HCT116 (cell line): Measurements from ENCODE around the gene APC2. TPM values are rescaled to one million over a fixed set of nuclear protein-coding genes. Genes with fewer than 3 reads are reported as not detected.

Experiments used
- ATAC-seq: fragments of 200-7000 bp; cut with Tn5 transposase; 2 replicates; pipeline ENCODE4 v1.9.1; 2020; ENCODE audit warnings: mild to moderate bottlenecking, moderate library complexity
- BruUV-seq: library from RNA; stranded (reverse); fragments of 400-500 nt; replicated peaks from 2 replicates; lab custom pipeline; 2021; lab: Mats Ljungman, UMichigan
- CTCF ChIA-PET: fragments of 300-600 bp; sonication (Branson Sonifier 250); formaldehyde crosslinking; loops from one replicate; lab custom pipeline; 2021; ENCODE audit warnings: antibody characterized with exemption; lab: Charles Lee
- POLR2A ChIA-PET: fragments of 300-600, 350-600 bp; sonication (Branson Sonifier 250); formaldehyde crosslinking; loops from one replicate; lab custom pipeline; 2021; ENCODE audit warnings: antibody characterized with exemption; lab: Charles Lee
- RAD21 ChIA-PET, 2 experiments: fragments of 300-600 bp; sonication (Branson Sonifier 250); formaldehyde crosslinking; loops; one replicate each; lab custom pipeline; 2023; ENCODE audit warnings: low total read pairs in 2 of 2; ENCODE audit not compliant: uncharacterized antibody in 2 of 2, unreplicated experiment in 2 of 2, low non-redundant PET in 1 of 2; lab: Charles Lee
- DNase-seq: peaks from one replicate; pipeline ENCODE4 v3.0.0-alpha.2; 2010; ENCODE audit warnings: low read depth, low spot score
- H2AFZ ChIP-seq: fragments of 200-600 bp; shearing (Covaris generic), sonication (generic); 2 replicates; pipeline ENCODE4 v1.6.1; 2017; ENCODE audit warnings: low read depth, mixed run types, mixed read lengths, antibody characterized with exemption, low read length; ENCODE audit not compliant: poor library complexity, severe bottlenecking
- H3K27ac ChIP-seq: 2 replicates; pipeline ENCODE4 v1.5.1; 2012; ENCODE audit warnings: low read depth, low read length
- H3K27me3 ChIP-seq: fragments of 200-600 bp; sonication (generic); 2 replicates; pipeline ENCODE4 v1.6.1; 2016; ENCODE audit warnings: mixed run types, low read length, mixed read lengths; ENCODE audit not compliant: insufficient read depth
- H3K36me3 ChIP-seq, 2 experiments: fragments of 200-500 bp in 1 of 2; fragments of 200-600 bp in 1 of 2; sonication (Bioruptor generic) in 1 of 2; sonication (generic) in 1 of 2; 2 replicates each; pipeline versions ENCODE4 v1.5.1 to v1.6.1; 2014 to 2016; ENCODE audit warnings: low read length in 2 of 2, inconsistent platforms in 1 of 2, mixed read lengths in 1 of 2, mixed run types in 1 of 2; ENCODE audit not compliant: insufficient read depth in 2 of 2, control insufficient read depth in 1 of 2
- H3K4me1 ChIP-seq, 2 experiments: fragments of 200-600 bp in 1 of 2; sonication (generic) in 1 of 2; 2 replicates each; pipeline versions ENCODE4 v1.5.1 to v1.6.1; 2012 to 2017; ENCODE audit warnings: low read length in 2 of 2, inconsistent platforms in 1 of 2, mild to moderate bottlenecking in 1 of 2, mixed read lengths in 1 of 2, mixed run types in 1 of 2, moderate library complexity in 1 of 2; ENCODE audit not compliant: insufficient read depth in 2 of 2, control insufficient read depth in 1 of 2
- H3K4me2 ChIP-seq: fragments of 200-600 bp; sonication (generic); 2 replicates; pipeline ENCODE4 v1.6.1; 2017; ENCODE audit warnings: mixed run types, low read length, mixed read lengths
- H3K4me3 ChIP-seq, 2 experiments: fragments of 200-600 bp in 1 of 2; sonication (generic) in 1 of 2; replicated peaks in 1 of 2; 2 replicates each; pipeline ENCODE4 v1.5.1; 2011 to 2016; ENCODE audit warnings: low read length in 2 of 2, control low read depth in 1 of 2, low read depth in 1 of 2, mild to moderate bottlenecking in 1 of 2, mixed read lengths in 1 of 2, mixed run types in 1 of 2
- H3K79me2 ChIP-seq: fragments of 200-600 bp; sonication (generic); 2 replicates; pipeline ENCODE4 v1.6.1; 2017; ENCODE audit warnings: mild to moderate bottlenecking, mixed run types, low read length, moderate library complexity, mixed read lengths; ENCODE audit not compliant: insufficient read depth
- H3K9ac ChIP-seq: fragments of 200-600 bp; sonication (generic); 2 replicates; pipeline ENCODE4 v1.6.1; 2016; ENCODE audit warnings: low read length, mixed read lengths
- H3K9me2 ChIP-seq: fragments of 200-600 bp; sonication (generic), shearing (Covaris generic); 2 replicates; pipeline ENCODE4 v1.6.1; 2017; ENCODE audit warnings: mixed run types, mild to moderate bottlenecking, moderate library complexity; ENCODE audit not compliant: insufficient read depth
- H3K9me3 ChIP-seq, 2 experiments: fragments of 200-500 bp in 1 of 2; fragments of 200-600 bp in 1 of 2; sonication (Bioruptor generic) in 1 of 2; sonication (generic) in 1 of 2; 2 replicates each; pipeline ENCODE4 v1.6.1; 2014 to 2017; ENCODE audit warnings: low read length in 2 of 2, mixed read lengths in 2 of 2, inconsistent platforms in 1 of 2, low read depth in 1 of 2, mild to moderate bottlenecking in 1 of 2, mixed run types in 1 of 2, moderate library complexity in 1 of 2; ENCODE audit not compliant: control insufficient read depth in 1 of 2, insufficient read depth in 1 of 2
- H4K20me1 ChIP-seq: fragments of 200-600 bp; sonication (generic), shearing (Covaris generic); 2 replicates; pipeline ENCODE4 v1.6.1; 2017; ENCODE audit warnings: mixed run types, mild to moderate bottlenecking, moderate library complexity; ENCODE audit not compliant: insufficient read depth
- ATF3 ChIP-seq: IDR thresholded peaks from 2 replicates; pipeline ENCODE4 v1.6.1; 2012
- CBX3 ChIP-seq: IDR thresholded peaks from 2 replicates; pipeline ENCODE4 v1.6.1; 2012; ENCODE audit warnings: low read depth
- CEBPB ChIP-seq: IDR thresholded peaks from 2 replicates; pipeline ENCODE4 v1.6.1; 2012; ENCODE audit warnings: low read depth
- EGR1 ChIP-seq: IDR thresholded peaks from 2 replicates; pipeline ENCODE4 v1.6.1; 2012; ENCODE audit warnings: low read depth
- EZH2phosphoT487 ChIP-seq: fragments of 200-600 bp; IDR thresholded peaks from 2 replicates; pipeline ENCODE4 v1.6.1; 2018; ENCODE audit warnings: antibody characterized with exemption, borderline replicate concordance
- FOSL1 ChIP-seq: IDR thresholded peaks from 2 replicates; pipeline ENCODE4 v1.6.1; 2012; ENCODE audit warnings: low read depth
- JUND ChIP-seq: IDR thresholded peaks from 2 replicates; pipeline ENCODE4 v1.6.1; 2012
- POLR2A ChIP-seq: IDR thresholded peaks from 2 replicates; pipeline ENCODE4 v1.7.0; 2011; ENCODE audit warnings: borderline replicate concordance; ENCODE audit not compliant: insufficient read depth, insufficient read length; ENCODE audit errors: extremely low read depth
- POLR2AphosphoS5 ChIP-seq: IDR thresholded peaks from 2 replicates; pipeline ENCODE4 v1.6.1; 2011; ENCODE audit warnings: mild to moderate bottlenecking, low read depth, low read length, moderate library complexity
- SIN3A ChIP-seq: IDR thresholded peaks from 2 replicates; pipeline ENCODE4 v1.6.1; 2012; ENCODE audit warnings: low read depth
- SP1 ChIP-seq: IDR thresholded peaks from 2 replicates; pipeline ENCODE4 v1.6.1; 2012; ENCODE audit warnings: low read depth
- SRF ChIP-seq: IDR thresholded peaks from 2 replicates; pipeline ENCODE4 v1.6.1; 2012; ENCODE audit warnings: low read depth
- YY1 ChIP-seq: IDR thresholded peaks from 2 replicates; pipeline ENCODE4 v1.6.1; 2011; ENCODE audit warnings: low read length, low read depth, moderate library complexity, mild to moderate bottlenecking; ENCODE audit not compliant: insufficient replicate concordance; ENCODE audit errors: extremely low read depth
- ZNF274 ChIP-seq: fragments of 200-500 bp; sonication (Bioruptor generic); IDR thresholded peaks from 2 replicates; pipeline ENCODE4 v1.6.1; 2014; ENCODE audit warnings: mild to moderate bottlenecking, low read depth, low read length, inconsistent platforms
- intact Hi-C: fragments of 100-400 bp; cut with micrococcal nuclease; formaldehyde crosslinking; loops from 2 replicates; pipeline ENCODE4 v1.10.0; 2022
- total RNA-seq: library from RNA; stranded (reverse); gene quantifications from one replicate; pipeline ENCODE4 v1.2.1, GENCODE V29; 2021; ENCODE audit not compliant: unreplicated experiment
- TF ChIP-seq, protein P1 (sequence below): IDR thresholded peaks from 2 replicates; pipeline ENCODE4 v1.6.1; 2011; ENCODE audit warnings: mild to moderate bottlenecking, low read length, moderate library complexity; ENCODE audit not compliant: insufficient replicate concordance; ENCODE audit errors: extremely low read depth

Gene APC2
- total RNA-seq, 1 experiment from 2014 or later = 1.6 TPM

DNA sequence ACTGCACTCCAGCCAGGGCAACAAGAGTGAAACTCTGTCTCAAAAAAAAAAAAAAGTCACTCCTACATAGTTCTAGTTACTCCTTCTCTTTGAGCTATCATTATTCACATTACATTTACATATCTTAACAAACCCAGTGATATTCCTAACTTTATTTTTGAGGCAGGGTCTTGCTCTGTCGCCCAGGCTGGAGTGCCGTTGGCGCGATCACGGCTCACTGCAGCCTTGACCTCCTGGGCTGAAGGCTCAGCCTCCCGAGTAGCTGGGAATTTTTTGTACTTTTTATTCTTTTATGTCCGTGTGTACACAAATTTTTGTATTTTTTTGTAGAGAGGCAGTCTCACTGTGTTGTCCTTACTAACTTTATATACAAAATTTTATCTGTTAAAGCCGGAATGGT is 12.3 kb upstream of the APC2 start:
- TF ChIP-seq CEBPB = no peak
- Histone ChIP-seq H3K27ac (peak overlapping the region; percentile 82), H4K20me1 (peaks cover 18% of the 10 kb centered on the region; the same call in 1 of the 2 replicates), H3K4me2 (peak overlapping the region; percentile 93), H3K9me3 (no peaks in the 10 kb centered on the region), H3K79me2 (peaks cover 48% of the 10 kb centered on the region), H3K27me3 (no peaks in the 10 kb centered on the region), H3K36me3 (peaks cover 24 to 53% of the 10 kb centered on the region in 2 experiments), H3K4me1 (peaks cover 35 to 53% of the 10 kb centered on the region in 2 experiments), H3K9me2 (no peaks in the 10 kb centered on the region), H3K4me3 (peak overlapping the region; percentile 25 to 76), H3K9ac (peak overlapping the region; percentile 98), H2AFZ (no peak overlapping the region)
- ChIA-PET CTCF (interaction anchor here (1.1 kb wide), 1 partner anchor 15 kb away, joined by 4 read pairs; no protein-coding TSS in a partner anchor), RAD21 (no interaction called here), POLR2A (no interaction called here)
- no peak for DNase-seq
- intact Hi-C loops = no loop called here
- BruUV-seq = no TSS peak
- ATAC-seq = no peak

DNA sequence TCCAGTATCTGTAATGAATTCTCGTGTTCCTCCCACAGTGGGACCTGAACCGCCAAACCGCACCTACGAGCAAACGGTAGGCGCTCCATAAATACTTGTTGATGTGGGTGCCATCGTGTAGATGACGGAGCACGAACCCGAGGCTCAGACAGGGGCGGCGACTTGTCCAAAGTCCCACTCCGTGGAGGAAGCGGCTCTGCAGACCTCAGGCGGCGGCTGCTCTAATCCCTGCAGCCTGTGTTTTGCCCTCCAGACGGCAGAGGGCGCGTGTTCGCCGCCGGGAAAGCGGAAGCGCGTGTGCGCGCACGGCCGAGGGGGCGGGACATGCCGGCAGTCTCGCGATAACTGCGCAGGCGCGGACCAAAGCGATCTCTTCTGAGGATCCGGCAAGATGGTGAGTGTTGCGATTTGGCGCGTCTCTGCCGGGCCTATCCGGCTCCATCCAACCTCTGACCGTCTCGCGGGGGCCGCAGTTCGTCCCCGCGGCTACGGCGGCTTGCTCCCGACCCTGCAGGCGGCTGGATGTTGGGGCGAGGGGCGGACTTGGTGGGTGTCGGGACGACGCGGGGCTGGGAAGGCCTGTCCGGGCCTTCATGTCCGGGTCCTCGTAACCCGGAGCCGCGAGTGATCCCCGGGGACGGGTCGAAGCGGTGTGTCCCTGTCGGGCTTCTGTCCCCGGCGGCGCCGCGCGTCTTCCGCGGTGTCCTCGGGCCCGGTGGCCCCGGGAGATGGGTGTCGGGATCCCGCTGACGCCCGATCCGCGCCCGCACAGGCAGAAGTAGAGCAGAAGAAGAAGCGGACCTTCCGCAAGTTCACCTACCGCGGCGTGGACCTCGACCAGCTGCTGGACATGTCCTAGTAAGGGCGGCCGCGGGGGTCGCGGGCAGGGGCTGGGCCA is 11.6 kb upstream of the APC2 start, which contains the start of gene RPS15:
Gene RPS15, plus strand, starts transcription at position 362 of the 898 bp plus-strand sequence. Its CDS starts 30 bp downstream, at position 392.
- Histone ChIP-seq H3K9me3 (no peaks in the 10 kb centered on the region), H3K9ac (peak within 1 kb of the TSS; percentile 98), H3K79me2 (peaks cover 48% of the 10 kb centered on the region), H3K4me3 (peak within 1 kb of the TSS; percentile 76 to 96), H3K36me3 (peaks cover 19 to 49% of the 10 kb centered on the region in 2 experiments), H3K9me2 (no peaks in the 10 kb centered on the region), H2AFZ (no peak within 1 kb of the TSS), H3K4me1 (peaks cover 42 to 60% of the 10 kb centered on the region in 2 experiments), H3K4me2 (peak within 1 kb of the TSS; percentile 93), H4K20me1 (peaks cover 21% of the 10 kb centered on the region; the same call in 1 of the 2 replicates), H3K27ac (peak within 1 kb of the TSS; percentile 82), H3K27me3 (no peaks in the 10 kb centered on the region)
- RAD21 ChIA-PET = no interaction called here
- peak; percentile 86 for ATAC-seq
- POLR2A ChIA-PET = no interaction called here
- DNase-seq = peak; percentile 90
- TSS peak; percentile 74 for BruUV-seq
- CTCF ChIA-PET = no interaction called here
- intact Hi-C loops = no loop called here
- TF ChIP-seq POLR2AphosphoS5 (peak; percentile 99), EGR1 (peak; percentile 76), ZNF274 (no peak), EZH2phosphoT487 (no peak), POLR2A (peak; percentile 93), JUND (no peak; the same call in 1 of the 2 replicates), SRF (no peak; the same call in 1 of the 2 replicates), SIN3A (peak; percentile 96), ATF3 (no peak), CEBPB (no peak), CBX3 (peak; percentile 96), SP1 (peak; percentile 87), YY1 (peak; percentile 84), FOSL1 (no peak; the same call in 1 of the 2 replicates)
- TF ChIP-seq, protein P1, sequence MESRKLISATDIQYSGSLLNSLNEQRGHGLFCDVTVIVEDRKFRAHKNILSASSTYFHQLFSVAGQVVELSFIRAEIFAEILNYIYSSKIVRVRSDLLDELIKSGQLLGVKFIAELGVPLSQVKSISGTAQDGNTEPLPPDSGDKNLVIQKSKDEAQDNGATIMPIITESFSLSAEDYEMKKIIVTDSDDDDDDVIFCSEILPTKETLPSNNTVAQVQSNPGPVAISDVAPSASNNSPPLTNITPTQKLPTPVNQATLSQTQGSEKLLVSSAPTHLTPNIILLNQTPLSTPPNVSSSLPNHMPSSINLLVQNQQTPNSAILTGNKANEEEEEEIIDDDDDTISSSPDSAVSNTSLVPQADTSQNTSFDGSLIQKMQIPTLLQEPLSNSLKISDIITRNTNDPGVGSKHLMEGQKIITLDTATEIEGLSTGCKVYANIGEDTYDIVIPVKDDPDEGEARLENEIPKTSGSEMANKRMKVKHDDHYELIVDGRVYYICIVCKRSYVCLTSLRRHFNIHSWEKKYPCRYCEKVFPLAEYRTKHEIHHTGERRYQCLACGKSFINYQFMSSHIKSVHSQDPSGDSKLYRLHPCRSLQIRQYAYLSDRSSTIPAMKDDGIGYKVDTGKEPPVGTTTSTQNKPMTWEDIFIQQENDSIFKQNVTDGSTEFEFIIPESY = peak; percentile 97
